ENCODE measurements around the gene BRD4. TPM values are rescaled to one million over a fixed set of nuclear protein-coding genes. Genes with fewer than 3 reads are reported as not detected.
A peak's percentile ranks its signal among the peaks of the same experiment; 100 is the strongest.

The BRD4 gene
- total RNA-seq, 4 donors from 2014 or later: 7.7 to 38.2 (median 31.3) TPM

- TF ChIP-seq POLR2A (IDR thresholded peaks at IDR 0.05) (no peak), CTCF (IDR thresholded peaks at IDR 0.05) (no peak)
- Histone ChIP-seq H3K4me3 (no peak overlapping the region), H3K4me1 (peaks cover 55 to 99% (median 89%) of the 10 kb centered on the region in 3 donors), H3K27me3 (no peaks in the 10 kb centered on the region), H3K27ac (peak overlapping the region in 3 of 4 donors; percentile 2 to 16 (median 11)), H3K9me3 (no peaks in the 10 kb centered on the region), H3K36me3 (no peaks in the 10 kb centered on the region)
- no peak for DNase-seq
- 37 to 51% methylated on average over 6 of the region's 6 CpGs for WGBS, 2 donors
- intact Hi-C loops (cut with DNase I): no loop called here
These were observed 14.1 kb downstream of the BRD4 start for GRCh38 chr19:15318241-15318691.

GRCh38 chr19:15317392-15318071, 14.8 kb downstream of the BRD4 start:
- peak overlapping the region in 2 of 4 donors; percentile 11 to 42 for H3K27ac ChIP-seq
- no peaks in the 10 kb centered on the region for H3K36me3 ChIP-seq
- intact Hi-C loops (cut with DNase I): no loop called here
- H3K4me3 ChIP-seq: no peak overlapping the region
- TF ChIP-seq POLR2A (IDR thresholded peaks at IDR 0.05) (no peak), CTCF (IDR thresholded peaks at IDR 0.05) (no peak)
- no peak for DNase-seq
- H3K4me1 ChIP-seq: peaks cover 50 to 99% (median 82%) of the 10 kb centered on the region in 3 donors
- no peaks in the 10 kb centered on the region for H3K9me3 ChIP-seq
- 51 to 52% methylated on average over 3 of the region's 3 CpGs for WGBS, 2 donors
- no peaks in the 10 kb centered on the region for H3K27me3 ChIP-seq

- Histone ChIP-seq H3K4me1 (peaks cover 56 to 100% (median 78%) of the 10 kb centered on the region in 3 donors), H3K36me3 (no peaks in the 10 kb centered on the region), H3K9me3 (no peaks in the 10 kb centered on the region), H3K27ac (peak overlapping the region in 1 of 4 donors; percentile 11), H3K27me3 (no peaks in the 10 kb centered on the region), H3K4me3 (no peak overlapping the region)
- no peak for DNase-seq
- intact Hi-C loops (cut with DNase I): no loop called here
- 65 to 80% methylated on average over 2 of the region's 2 CpGs for WGBS, 2 donors
- TF ChIP-seq POLR2A (IDR thresholded peaks at IDR 0.05) (no peak), CTCF (IDR thresholded peaks at IDR 0.05) (no peak)
These were observed 15.8 kb downstream of the BRD4 start for GRCh38 chr19:15316498-15316897.

- no peak for TF ChIP-seq POLR2A (IDR thresholded peaks at IDR 0.05)
- TF ChIP-seq CTCF (IDR thresholded peaks at IDR 0.05): no peak
- intact Hi-C loops (cut with DNase I): no loop called here
- Histone ChIP-seq H3K27ac (peak overlapping the region in 3 of 4 donors; percentile 5 to 68 (median 12)), H3K4me3 (no peak overlapping the region), H3K27me3 (no peaks in the 10 kb centered on the region), H3K36me3 (no peaks in the 10 kb centered on the region), H3K9me3 (no peaks in the 10 kb centered on the region), H3K4me1 (peaks cover 59 to 100% (median 74%) of the 10 kb centered on the region in 3 donors)
- no peak for DNase-seq
- WGBS, 2 donors: 45 to 52% methylated on average over 6 of the region's 6 CpGs
These were observed 17.2 kb downstream of the BRD4 start for GRCh38 chr19:15315101-15315500.

GRCh38 chr19:15313649-15314279, 18.6 kb downstream of the BRD4 start:
- H3K27ac ChIP-seq: peak overlapping the region in 1 of 4 donors; percentile 68
- no peak overlapping the region for H3K4me3 ChIP-seq
- no peak for DNase-seq
- TF ChIP-seq CTCF (IDR thresholded peaks at IDR 0.05): no peak
- TF ChIP-seq POLR2A (IDR thresholded peaks at IDR 0.05): no peak
- no peaks in the 10 kb centered on the region for H3K27me3 ChIP-seq
- WGBS, 2 donors: 68 to 72% methylated on average over 7 of the region's 7 CpGs
- peaks cover 64 to 100% (median 74%) of the 10 kb centered on the region in 3 donors for H3K4me1 ChIP-seq
- intact Hi-C loops (cut with DNase I): no loop called here
- H3K9me3 ChIP-seq: no peaks in the 10 kb centered on the region
- no peaks in the 10 kb centered on the region for H3K36me3 ChIP-seq
